ENCODE measurements around the gene ADRM1.

ADRM1 gene

GRCh38 chr20:62355878-62356588 is 53.2 kb downstream of the ADRM1 start:
- DNase-seq (ENCODE audit: low read depth) = no peak

- no peak for DNase-seq (ENCODE audit: low read depth)
Measured at GRCh38 chr20:62356589-62357186, 53.9 kb downstream of the ADRM1 start.

GRCh38 chr20:62357187-62357667 is 54.4 kb downstream of the ADRM1 start:
- DNase-seq (ENCODE audit: low read depth) = no peak

GRCh38 chr20:62357681-62358080 is 54.9 kb downstream of the ADRM1 start:
- no peak for DNase-seq (ENCODE audit: low read depth)

All from T follicular helper cell (primary cell).